ENCODE results near the gene MYO19.

- TF ChIP-seq POLR2A (IDR thresholded peaks at IDR 0.05; ENCODE audit: low read length) (no peak), GATA1 (IDR thresholded peaks at IDR 0.05; ENCODE audit: low read depth, low read length) (no peak)
These were observed 40.0 kb downstream of the MYO19 start for GRCh38 chr17:36494674-36495073.

Data from erythroblast (primary cell).